Esophagus squamous epithelium (tissue), 4 donors: Measurements from ENCODE around the gene TMC4.

Experiments
- POLR2A ChIP-seq, 4 donors: fragments of 450-650 bp; IDR thresholded peaks; one replicate each; pipeline ENCODE4 v1.6.1; 2017; ENCODE audit warnings: antibody characterized with exemption in 4 of 4, mild to moderate bottlenecking in 4 of 4, moderate library complexity in 3 of 4
- TF ChIP-seq, protein P1 (sequence below), 6 experiments: fragments of 450-650 bp in 4 of 6; fragments of 200-600 bp in 2 of 6; sonication (generic) in 2 of 6; IDR thresholded peaks; one replicate each; pipeline ENCODE4 v1.5.1; 2016 to 2019; ENCODE audit warnings: antibody characterized with exemption in 6 of 6, mild to moderate bottlenecking in 4 of 6, moderate library complexity in 4 of 6

GRCh38 chr19:54128796-54129616 is 44.0 kb downstream of the TMC4 start:
- TF ChIP-seq, protein P1, sequence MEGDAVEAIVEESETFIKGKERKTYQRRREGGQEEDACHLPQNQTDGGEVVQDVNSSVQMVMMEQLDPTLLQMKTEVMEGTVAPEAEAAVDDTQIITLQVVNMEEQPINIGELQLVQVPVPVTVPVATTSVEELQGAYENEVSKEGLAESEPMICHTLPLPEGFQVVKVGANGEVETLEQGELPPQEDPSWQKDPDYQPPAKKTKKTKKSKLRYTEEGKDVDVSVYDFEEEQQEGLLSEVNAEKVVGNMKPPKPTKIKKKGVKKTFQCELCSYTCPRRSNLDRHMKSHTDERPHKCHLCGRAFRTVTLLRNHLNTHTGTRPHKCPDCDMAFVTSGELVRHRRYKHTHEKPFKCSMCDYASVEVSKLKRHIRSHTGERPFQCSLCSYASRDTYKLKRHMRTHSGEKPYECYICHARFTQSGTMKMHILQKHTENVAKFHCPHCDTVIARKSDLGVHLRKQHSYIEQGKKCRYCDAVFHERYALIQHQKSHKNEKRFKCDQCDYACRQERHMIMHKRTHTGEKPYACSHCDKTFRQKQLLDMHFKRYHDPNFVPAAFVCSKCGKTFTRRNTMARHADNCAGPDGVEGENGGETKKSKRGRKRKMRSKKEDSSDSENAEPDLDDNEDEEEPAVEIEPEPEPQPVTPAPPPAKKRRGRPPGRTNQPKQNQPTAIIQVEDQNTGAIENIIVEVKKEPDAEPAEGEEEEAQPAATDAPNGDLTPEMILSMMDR (IDR thresholded peaks at IDR 0.05), result no peak
- no peak for TF ChIP-seq POLR2A (IDR thresholded peaks at IDR 0.05)
